Activated CD4-positive, alpha-beta T cell treated with anti-CD3 and anti-CD28 coated beads, Interleukin-2, amount 50 U/mL, for 24 hours (primary cell): ENCODE data around the gene CHKB.

Experiments
- DNase-seq, 2 donors: peaks; one replicate each; pipeline ENCODE4 v3.0.0-alpha.2; 2020; ENCODE audit warnings: low read depth in 1 of 2, low spot score in 1 of 2

CHKB gene

GRCh38 chr22:50600538-50600937 lies 17.9 kb upstream of the CHKB start, which contains the start of gene MAPK8IP2:
Gene MAPK8IP2, plus strand, starts transcription at chr22:50600793. Its CDS starts 26 bp downstream, at chr22:50600819.
- DNase-seq: no peak

DNA sequence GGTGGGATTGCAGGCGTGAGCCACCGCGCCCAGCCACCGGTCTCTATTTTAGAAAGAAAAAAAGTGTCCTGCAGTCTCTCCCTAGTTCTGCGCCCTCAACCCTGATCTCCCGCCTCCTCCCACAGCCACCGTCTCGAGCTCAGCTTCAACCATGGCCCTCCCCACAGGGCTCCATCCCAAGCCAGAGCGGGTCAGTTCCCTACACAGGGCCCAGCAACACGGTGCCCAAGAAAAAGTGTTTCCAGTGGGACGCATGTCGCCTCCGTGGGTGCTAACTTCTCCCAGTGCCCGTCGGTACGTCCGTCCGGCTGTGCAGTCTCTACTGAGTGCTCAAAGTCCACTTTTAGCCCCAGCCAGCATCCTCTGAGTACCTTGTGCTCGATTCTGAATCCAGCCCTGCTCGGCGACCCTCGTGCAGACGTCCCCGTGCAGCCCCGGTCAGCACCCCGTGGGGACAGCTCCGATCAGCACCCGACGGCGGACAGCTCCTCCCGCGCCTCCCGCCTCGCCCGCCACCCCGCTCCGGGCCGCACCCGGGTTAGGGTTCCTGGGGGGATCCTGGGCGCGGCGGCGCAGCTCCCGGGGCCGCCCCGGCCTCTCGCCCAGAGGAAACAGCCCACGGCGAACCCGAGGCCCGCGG lies 17.3 kb upstream of the CHKB start:
- DNase-seq: peak; percentile 24 to 42

GRCh38 chr22:50597097-50597496 lies 14.4 kb upstream of the CHKB start:
- DNase-seq: no peak

DNA sequence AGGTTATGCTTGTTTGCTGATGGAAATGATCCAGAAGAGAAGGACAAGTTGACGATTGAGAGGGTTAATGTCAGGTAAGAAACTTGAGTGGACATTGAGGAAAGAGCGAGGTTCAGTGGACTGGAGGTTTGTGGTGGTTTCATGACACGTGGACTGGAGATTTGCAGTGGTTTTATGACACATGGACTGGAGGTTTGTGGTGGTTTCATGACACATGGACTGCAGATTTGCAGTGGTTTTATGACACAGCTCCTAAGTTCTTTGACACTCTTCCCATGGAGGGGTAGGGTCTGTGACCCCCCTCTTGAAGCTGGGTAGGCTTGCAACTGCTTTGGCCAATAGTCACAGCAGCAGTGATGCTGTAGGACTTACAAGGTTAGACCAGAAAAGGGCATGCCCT lies 12.5 kb upstream of the CHKB start:
- no peak for DNase-seq

- DNase-seq: no peak
These were observed 4.8 kb upstream of the CHKB start for GRCh38 chr22:50587407-50587806.

GRCh38 chr22:50586416-50586815 lies 3.8 kb upstream of the CHKB start:
- DNase-seq: no peak

DNA sequence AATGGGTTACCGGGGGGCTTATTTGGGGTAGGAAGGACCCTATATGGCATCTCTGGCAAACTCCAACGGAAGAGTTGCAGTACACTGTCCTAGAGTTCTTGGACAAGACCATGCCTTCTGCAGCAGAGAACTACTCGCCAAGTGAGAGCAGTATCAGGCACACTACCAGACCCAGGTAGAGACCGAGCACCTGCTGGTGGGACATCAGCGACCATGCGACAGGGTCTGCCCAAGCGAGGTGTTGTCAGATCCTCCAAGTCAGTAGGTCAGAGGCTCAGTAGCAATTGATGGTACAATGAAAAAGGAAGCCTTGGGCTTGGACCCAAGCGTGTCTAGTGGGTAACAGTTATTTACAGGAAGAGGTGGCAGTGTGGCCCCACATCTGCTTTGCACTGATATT lies 3.1 kb upstream of the CHKB start:
- DNase-seq: no peak

DNA sequence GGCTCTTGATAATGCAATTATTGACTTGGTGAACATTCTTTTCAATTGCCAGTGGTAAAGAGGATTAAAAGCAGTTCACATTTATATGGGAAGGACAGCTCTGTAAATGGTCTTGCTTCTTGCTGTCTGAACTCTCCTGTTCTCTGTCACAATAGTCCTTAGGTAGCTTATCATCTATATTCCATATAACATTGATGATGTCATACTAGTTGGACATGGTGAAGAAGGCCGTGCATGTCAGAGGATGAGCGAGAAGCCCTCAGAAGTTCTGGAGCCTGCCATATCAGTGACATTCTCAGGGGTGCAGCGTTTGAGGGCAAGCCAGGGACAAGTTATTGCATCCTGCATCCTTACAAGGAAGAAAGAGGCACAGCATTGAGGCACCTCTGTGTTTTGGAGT lies 2.6 kb upstream of the CHKB start:
- DNase-seq: no peak

DNA sequence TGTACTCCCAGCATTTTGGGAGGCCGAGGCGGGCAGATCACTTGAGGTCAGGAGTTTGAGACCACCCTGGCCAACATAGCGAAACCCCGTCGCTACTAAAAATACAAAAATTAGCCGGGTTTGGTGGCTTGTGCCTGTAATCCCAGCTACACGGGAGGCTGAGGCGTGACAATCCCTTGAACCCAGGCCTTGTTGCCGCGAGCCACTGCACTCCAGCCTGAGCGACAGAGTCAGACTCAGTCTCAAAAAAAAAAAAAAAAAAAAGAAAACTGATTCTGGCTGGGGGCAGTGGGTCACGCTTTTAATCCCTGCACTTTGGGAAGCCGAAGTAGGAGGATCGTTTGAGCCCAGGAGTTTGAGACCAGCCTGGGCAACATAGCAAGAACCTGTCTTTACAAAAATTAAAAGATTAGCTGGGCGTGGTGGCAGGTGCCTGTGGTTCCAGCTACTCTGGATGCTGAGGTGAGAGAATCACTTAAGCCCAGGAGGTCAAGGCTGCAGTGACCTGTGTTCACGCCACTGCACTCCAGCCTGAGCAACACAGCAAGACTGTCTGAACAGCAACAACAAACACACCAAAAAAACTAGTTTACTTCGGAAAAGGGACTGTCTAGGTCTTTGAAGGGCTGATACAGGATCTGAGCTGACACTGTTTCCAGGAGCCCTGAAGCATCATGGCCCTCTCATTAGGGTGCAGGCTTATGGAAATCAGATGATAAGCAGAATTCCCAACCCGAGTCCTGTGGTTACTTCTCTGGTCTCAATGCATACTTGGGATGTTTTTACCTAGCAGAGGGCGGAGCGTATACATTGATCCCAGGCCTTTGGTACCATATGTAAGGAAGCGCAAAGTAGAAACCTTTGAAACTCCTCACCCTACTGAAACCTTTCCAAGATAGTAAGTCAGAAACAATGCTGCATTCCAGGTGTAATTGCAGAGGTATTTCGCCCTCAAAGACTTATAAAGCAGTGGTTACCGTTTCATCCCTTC lies 1.8 kb upstream of the CHKB start:
- DNase-seq: no peak

DNA sequence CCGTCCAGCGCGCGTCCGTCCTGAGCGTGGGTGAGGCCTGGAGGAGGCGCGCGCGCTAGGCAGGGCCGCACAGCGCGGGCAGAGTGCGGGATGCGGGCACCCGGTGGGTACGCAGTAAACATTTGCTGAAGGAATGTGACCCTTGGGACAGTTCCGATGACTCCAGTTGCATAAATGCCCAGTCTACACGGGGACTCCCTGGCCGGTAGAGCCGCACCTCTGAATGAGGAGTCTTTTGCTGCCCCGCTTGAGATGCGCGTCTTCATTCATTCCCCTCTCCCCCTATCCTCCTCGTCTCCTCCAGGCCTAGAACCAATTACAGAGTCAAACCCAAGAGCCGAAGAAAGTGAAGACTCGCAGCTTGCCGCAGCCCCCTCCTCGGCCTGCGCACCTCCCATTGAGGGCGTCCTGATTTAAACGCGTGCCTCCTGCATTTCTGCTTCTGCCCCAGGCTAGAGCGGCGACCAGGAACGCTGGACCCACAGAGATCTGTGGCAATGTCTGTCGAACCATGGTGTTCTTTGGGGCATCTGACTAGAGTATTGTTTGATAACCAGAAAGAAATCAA lies 729 bp upstream of the CHKB start:
- DNase-seq: no peak

DNA sequence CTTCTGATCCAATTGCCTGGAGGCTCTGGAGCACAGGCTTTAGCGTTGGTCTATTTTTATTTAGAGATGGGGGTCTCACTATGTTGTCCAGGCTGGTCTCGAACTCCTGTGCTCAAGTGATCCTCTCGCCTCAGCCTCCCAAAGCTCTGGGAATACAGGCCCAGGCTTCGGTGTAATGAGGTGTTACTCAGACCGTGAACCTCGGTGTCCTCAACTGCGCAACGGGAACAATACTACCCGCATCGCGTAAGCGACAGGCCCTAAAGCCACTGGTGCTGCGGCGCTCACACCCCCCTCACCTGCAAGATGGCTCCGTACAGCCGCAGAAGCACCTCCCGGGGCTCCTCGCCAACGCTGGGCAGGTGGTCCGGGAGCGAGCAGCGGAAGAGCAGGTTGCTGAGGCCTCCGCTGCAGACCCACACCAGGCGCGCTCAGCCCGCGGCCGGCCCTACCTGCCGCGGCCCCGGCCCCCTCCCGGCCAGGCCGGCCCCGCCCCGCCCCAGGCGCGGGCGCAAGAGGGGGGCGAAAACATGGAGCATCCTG lies 628 bp downstream of the CHKB start:
- DNase-seq: peak in 1 of 2 donors; percentile 20

DNA sequence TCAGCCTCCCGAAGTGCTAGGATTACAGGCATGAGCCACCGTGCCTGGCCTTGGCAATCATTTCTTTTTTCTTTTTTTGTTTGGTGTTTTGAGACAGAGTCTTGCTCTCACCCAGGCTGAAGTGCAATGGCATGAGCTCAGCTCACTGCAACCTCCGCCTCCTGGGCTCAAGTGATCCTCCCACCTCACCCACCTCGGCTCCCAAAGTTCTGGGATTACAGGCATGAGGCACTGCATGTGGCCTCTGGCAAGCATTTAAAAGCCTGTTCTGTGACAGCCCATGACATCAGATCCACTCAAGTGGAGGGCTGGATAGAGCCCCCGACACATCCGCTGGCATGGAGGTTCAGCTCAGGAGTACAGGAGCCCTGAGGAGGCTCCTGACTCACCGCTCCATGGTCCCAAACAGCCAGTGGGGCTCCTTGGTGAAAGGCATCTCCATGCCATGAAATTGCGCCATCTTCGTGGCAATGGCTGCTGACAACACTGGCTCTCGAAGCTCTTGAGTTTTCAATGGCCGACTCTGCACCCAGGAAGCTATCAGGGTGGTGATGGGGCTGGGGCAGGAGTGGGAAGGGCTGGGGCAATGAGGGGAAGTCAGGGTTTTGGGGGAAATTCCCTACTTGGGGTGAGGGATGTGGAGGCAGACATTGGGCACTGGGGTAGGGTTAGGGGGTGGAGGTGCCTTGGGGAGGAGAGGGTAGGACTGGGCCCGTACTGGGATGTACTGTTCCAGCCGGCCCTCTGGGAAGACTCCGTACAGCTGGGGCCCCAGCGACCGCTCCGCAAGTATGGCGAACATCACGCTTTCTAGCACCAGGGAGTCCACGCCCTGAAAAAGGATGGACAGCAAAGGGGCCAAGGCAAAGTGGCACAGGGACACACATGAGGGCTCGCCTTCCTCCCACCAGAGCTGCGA lies 1.4 kb downstream of the CHKB start:
- DNase-seq: no peak

DNA sequence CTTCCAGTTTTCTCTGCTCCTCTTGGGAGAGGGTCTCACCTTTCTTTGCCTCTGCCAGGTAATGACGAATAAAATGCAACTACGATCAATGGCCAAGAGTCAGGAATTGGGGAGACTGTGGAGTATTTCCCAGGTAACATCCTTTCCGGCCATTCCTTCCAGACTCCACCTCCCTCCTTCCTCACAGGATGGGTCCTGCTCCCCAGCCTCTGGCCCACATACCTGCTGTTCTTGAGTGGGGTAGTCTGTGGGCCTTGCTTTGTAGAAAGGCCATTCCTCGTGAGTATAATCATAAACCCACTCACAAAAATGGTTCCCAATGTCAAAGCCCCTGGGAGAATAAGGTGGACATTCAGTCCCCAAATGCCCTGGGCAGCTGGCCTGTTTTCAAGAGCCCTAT lies 2.9 kb downstream of the CHKB start:
- no peak for DNase-seq

GRCh38 chr22:50578776-50579310 lies 3.8 kb downstream of the CHKB start:
- no peak for DNase-seq

DNA sequence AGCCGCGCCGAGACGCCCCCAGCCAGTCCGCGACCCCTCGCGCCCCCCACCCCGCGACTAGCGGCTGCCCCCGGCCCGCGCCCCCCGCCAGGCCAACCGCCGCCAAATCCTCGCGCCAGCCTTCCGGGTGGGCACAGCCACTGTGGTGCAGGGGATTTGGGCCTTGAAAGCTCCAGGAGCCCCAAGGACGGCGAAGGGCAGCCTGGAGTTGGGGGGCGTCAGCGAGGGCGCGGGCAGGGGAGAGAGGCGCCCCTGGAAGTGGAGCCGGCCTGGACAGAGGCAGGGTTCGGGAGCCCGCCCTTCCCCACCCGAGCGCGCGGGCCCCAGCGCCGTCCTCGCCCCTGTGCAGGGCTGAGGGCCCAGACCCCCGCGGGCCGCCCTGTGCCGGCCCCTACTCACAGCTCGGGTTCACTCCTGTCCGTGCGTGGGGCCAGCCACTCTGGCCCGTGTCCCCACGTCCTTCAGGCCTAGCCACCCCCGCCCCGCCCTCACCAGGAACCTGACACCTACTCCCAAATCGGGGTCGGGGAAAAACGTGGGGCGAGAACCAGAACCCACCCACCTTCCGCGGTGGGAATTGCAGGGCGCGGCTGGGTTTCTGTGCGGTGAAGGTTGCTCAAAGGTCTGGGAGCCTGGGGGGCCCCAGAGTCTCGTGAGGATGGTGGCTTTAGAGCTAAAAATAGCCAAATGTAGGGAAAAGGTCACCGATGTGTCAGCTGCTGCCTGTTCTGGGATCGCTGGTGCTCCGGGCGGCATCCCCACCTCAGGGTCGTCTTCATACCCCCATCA lies 4.5 kb downstream of the CHKB start, which contains the start of gene CPT1B:
Gene CPT1B (minus strand): TSS at position 441 of the 789 bp plus-strand sequence. CDS start 512 bp downstream, outside the sequence.
- no peak for DNase-seq

GRCh38 chr22:50577697-50577986 lies 5.0 kb downstream of the CHKB start:
- no peak for DNase-seq

- no peak for DNase-seq
These were observed 5.6 kb downstream of the CHKB start for GRCh38 chr22:50576806-50577696.

GRCh38 chr22:50576070-50576469 lies 6.6 kb downstream of the CHKB start:
- no peak for DNase-seq
